GM12873 (cell line): ENCODE data around the gene NCKIPSD.

Experiments used
- CTCF ChIP-seq: IDR thresholded peaks from 2 replicates; pipeline ENCODE4 v1.5.1; 2012; ENCODE audit warnings: low read depth, mild to moderate bottlenecking, moderate library complexity, low read length, control low read depth; ENCODE audit not compliant: insufficient read depth; ENCODE audit errors: missing control alignments

NCKIPSD gene

GRCh38 chr3:48629894-48630293 is 55.8 kb downstream of the NCKIPSD start:
- TF ChIP-seq CTCF, result no peak

GRCh38 chr3:48628277-48629017 is 57.3 kb downstream of the NCKIPSD start:
- TF ChIP-seq CTCF, result no peak

GRCh38 chr3:48625600-48625999 is 60.1 kb downstream of the NCKIPSD start:
- TF ChIP-seq CTCF, result no peak

- TF ChIP-seq CTCF, result no peak
These were observed 60.9 kb downstream of the NCKIPSD start for GRCh38 chr3:48624767-48625166.

- TF ChIP-seq CTCF, result no peak
These were observed 61.7 kb downstream of the NCKIPSD start for GRCh38 chr3:48623851-48624547.
